Tongue (tissue), 1 donor: ENCODE results near the gene SERPINB13. TPM values are rescaled to one million over a fixed set of nuclear protein-coding genes. Genes with fewer than 3 reads are reported as not detected.

Experiments used
- total RNA-seq: library from RNA; depleted of rRNA; stranded (reverse); fragments of >200 nt; gene quantifications from one replicate; pipeline ENCODE4 v1.2.3, GENCODE V29; 2014

The SERPINB13 gene
- total RNA-seq, 1 donor from 2014 or later, result 17.5 TPM

Other genes starting within 250 kb of the SERPINB13 start
- gene KDSR, start 220.1 kb upstream of the SERPINB13 start, total RNA-seq, result 34.0 TPM
- 33.7 TPM for gene VPS4B, start 164.9 kb upstream of the SERPINB13 start, total RNA-seq
- 25.3 TPM for gene SERPINB5, start 110.4 kb upstream of the SERPINB13 start, total RNA-seq
- 2.6 TPM for gene SERPINB12, start 45.0 kb upstream of the SERPINB13 start, total RNA-seq
- not detected for gene SERPINB4, start 56.9 kb downstream of the SERPINB13 start, total RNA-seq
- 1.3 TPM for gene SERPINB3, start 74.5 kb downstream of the SERPINB13 start, total RNA-seq
- 1.0 TPM for gene SERPINB11, start 115.6 kb downstream of the SERPINB13 start, total RNA-seq
- gene SERPINB7, start 188.1 kb downstream of the SERPINB13 start, total RNA-seq, result 0.72 TPM